Retinal pigment epithelial cell (primary cell): ENCODE data around the gene SLC25A48.

ENCODE experiments used
- DNase-seq: peaks from one replicate; pipeline ENCODE4 v3.0.0-alpha.2; 2010; ENCODE audit warnings: low read depth
- H3K4me3 ChIP-seq: 2 replicates; pipeline ENCODE4 v1.5.1; 2011; ENCODE audit warnings: mild to moderate bottlenecking, low read length, control low read depth, moderate library complexity
- CTCF ChIP-seq: conservative IDR thresholded peaks from 2 replicates; pipeline ENCODE4 v1.5.1; 2011; ENCODE audit warnings: low read depth, low read length, control low read depth, inconsistent platforms

Gene SLC25A48

GRCh38 chr5:135825373-135826220, 8.9 kb upstream of the SLC25A48 start:
- H3K4me3 ChIP-seq, result no peak overlapping the region
- TF ChIP-seq CTCF, result no peak
- DNase-seq, result no peak

DNA sequence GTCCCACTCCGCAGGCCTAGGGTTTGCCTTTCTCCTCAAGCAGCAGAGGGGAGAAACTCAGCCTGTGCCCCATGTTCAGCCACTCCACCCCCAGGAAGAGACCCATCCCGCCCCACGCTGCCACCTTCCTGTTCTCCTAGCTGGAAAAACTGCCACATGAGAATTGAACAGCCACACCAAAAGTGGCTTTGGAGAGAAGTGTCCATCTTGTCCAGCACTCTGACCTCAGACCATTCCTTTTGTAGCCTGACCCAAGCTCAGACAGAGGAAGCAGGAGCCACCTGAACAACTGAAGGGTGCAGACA, 8.3 kb upstream of the SLC25A48 start:
- H3K4me3 ChIP-seq, result no peak overlapping the region
- no peak for TF ChIP-seq CTCF
- no peak for DNase-seq

DNA sequence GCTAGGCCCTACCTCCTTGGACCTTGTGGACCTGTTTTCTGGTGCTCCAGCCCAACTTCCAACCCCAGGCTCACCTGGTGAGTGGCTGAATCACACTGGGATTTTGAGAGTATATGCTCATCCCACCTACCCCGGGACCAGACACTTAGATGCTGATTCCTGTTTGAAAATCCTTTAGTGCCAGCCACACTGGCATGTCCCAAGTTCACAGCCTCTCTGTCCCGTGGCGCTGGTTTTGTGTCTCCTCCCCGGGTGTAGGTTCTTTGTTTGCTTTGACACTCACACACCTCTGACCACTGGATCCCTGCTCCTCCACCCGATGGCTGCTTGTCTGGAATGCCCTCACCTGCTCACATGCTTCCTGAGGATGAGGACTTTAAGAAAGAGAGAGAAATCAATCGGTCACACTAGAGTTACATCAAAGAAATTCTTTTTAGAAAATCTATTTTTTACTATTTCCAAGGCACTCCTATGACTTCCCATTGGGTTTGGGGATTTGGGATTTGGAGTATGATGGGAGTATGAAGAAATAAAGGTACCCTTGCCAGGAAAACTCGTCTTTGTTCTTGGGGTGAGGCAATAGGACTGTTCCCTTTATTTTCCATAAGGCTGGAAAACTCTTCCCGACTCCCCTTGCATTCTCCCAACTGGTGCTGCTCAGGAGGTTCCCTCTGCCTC, 7.3 kb upstream of the SLC25A48 start:
- no peak for TF ChIP-seq CTCF
- no peak for DNase-seq
- H3K4me3 ChIP-seq, result no peak overlapping the region

GRCh38 chr5:135827965-135828781, 6.3 kb upstream of the SLC25A48 start:
- DNase-seq, result no peak
- TF ChIP-seq CTCF, result no peak
- H3K4me3 ChIP-seq, result no peak overlapping the region

DNA sequence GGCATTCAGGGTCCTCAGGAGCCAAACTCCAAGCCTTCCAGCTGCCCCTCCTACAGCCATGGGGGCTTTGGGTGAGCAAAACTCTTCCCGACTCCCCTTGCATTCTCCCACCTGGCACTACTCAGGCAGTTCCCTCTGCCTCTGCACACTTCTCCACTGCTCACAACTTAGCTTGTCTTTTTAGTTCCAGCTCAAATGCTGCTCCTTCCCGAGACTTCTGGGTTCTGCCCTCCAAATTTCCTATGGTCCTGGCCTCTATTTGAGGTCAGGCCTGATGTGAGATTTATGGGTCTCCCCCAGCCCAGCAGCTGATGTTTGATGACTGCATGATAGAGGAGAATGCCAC, 5.7 kb upstream of the SLC25A48 start:
- DNase-seq, result no peak
- H3K4me3 ChIP-seq, result no peak overlapping the region
- TF ChIP-seq CTCF, result no peak

DNA sequence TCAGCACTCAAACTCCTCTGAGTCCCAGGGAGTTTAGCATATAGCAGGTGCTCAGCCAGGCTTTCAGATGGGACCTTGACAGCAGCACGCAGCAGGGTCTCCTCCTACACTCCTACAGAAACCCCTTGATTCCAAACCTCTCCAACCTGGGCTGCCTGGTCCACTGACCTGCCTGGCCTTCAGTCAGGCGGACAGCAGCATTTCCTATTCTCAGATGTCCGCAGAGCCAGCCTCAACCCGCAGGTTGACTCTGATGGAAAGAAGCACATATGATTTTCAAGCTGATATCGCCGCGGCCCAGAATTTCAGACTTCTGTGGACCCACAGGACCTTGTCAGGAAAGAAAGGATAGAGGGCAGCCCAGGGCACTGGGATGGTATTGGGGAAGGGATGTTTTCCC, 5.3 kb upstream of the SLC25A48 start:
- H3K4me3 ChIP-seq, result no peak overlapping the region
- DNase-seq, result no peak
- TF ChIP-seq CTCF, result no peak
